ENCODE data around the gene MAGEA4. TPM values are rescaled to one million over a fixed set of nuclear protein-coding genes. Genes with fewer than 3 reads are reported as not detected.
"Not testable (repeated sequence)": the region's sequence is repeated elsewhere in the genome, so short reads cannot be mapped to it uniquely, and the experiment has no call there.

Gene MAGEA4, protein sequence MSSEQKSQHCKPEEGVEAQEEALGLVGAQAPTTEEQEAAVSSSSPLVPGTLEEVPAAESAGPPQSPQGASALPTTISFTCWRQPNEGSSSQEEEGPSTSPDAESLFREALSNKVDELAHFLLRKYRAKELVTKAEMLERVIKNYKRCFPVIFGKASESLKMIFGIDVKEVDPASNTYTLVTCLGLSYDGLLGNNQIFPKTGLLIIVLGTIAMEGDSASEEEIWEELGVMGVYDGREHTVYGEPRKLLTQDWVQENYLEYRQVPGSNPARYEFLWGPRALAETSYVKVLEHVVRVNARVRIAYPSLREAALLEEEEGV
- total RNA-seq (2014; rRNA removed; shearing (Covaris generic)) = not detected in 2 replicates

DNA sequence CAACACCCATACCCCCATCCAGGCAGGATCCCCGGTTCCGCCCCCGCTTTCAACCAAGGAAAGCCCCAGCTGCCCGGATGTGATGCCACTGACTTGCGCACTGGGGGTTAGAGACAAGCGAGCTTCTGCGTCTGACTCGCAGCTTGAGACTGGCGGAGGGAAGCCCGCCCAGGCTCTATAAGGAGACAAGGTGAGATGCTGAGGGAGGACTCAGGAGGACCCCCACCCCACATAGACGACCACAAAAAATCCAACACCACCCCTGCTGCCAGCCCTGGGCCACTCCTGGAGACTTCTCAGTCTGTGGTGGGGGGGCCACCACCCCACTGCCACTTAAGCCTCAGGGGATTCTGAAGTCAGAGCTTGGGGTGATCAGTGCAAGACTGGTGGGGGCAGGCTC, at the start of gene MAGEA4:
MAGEA4 (plus strand) TSS at position 110 of the 400 bp plus-strand sequence. CDS start 10,776 bp downstream, outside the sequence.
- no peak for DNase-seq (ENCODE audit: low spot score)

- DNase-seq (ENCODE audit: low spot score) = no peak
Observed at GRCh38 chrX:151870602-151871001, 42.1 kb upstream of the MAGEA4 start.

DNA sequence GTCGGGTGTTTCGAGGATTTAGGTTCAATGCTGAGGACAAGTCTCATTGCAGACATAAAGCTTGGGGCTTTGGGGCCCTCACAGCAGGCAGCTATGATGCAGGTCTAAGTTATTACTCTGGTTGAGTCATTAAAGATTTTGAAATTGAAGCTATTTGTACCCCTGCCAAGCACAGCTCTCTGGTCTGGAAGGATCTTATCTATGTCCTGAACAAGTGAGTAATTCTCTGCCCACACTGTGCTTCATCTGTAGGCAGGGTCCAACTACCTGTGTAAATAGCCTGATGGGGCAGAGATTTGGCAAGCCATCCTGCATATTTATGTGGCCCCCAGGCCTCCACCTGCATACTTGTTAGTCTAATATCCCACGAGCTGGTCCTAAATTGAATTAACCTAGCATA, 41.4 kb upstream of the MAGEA4 start:
- no peak for DNase-seq (ENCODE audit: low spot score)

- DNase-seq (ENCODE audit: low spot score) = no peak
Observed at GRCh38 chrX:151873096-151873495, 39.6 kb upstream of the MAGEA4 start.

- DNase-seq (ENCODE audit: low spot score) = no peak
Observed at GRCh38 chrX:151875270-151876026, 37.2 kb upstream of the MAGEA4 start.

DNA sequence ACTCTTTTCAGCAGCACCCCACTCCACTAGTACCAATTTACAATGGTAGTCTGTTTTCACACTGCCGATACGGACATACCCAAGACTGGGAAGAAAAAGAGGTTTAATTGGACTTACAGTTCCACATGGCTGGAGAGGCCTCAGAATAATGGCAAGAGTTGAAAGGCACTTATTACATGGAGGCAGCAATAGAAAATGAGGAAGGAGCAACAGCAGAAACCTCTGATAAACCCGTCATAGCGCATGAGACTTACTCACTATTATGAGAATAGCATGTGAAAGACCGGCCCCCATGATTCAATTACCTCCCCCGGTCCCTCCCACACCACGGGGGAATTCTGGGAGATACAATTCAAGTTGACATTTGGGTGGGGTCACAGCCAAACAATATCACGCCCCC, 34.1 kb upstream of the MAGEA4 start:
- DNase-seq (ENCODE audit: low spot score) = no peak

DNA sequence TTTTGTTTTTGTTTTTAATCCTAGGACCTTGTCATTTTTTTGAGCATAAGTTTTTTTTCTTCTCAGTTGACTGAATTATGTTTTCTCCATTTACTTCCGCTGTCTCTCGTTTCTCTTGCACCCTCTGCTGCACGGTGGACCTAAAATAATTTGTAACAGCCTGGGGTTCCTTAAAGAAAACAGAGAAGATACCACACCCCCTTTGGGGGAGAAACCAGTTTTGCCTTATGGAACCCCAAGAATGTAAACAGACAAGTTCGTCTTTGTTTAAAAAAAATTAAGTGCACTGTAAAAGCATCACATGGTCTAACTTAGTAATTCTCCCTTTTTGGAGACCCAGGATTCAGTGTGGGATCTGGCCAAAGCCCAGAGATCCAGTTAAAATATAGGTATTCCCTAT, 32.8 kb upstream of the MAGEA4 start:
- no peak for DNase-seq (ENCODE audit: low spot score)

GRCh38 chrX:151880895-151881294, 31.8 kb upstream of the MAGEA4 start:
- no peak for DNase-seq (ENCODE audit: low spot score)

DNA sequence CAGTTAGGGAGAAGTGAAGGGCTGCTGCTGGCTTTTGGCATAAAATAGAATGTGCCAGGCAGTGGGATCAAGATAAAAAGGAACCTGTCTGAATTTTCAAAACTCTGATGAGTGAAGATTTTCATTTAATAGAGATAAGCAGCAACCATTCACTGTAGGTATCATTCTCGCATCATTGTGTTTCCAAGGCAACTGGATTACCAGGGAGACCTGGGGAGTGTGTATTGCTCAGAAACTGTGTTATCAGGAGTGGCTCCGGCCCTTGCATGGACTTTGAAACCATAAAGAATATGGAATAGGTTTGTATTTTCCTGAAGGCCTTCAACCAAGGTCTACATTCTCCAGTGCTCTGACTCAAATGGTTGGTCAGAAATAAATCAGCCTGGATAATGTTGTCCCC, 23.3 kb upstream of the MAGEA4 start:
- peak; percentile 12 for DNase-seq (ENCODE audit: low spot score)

DNA sequence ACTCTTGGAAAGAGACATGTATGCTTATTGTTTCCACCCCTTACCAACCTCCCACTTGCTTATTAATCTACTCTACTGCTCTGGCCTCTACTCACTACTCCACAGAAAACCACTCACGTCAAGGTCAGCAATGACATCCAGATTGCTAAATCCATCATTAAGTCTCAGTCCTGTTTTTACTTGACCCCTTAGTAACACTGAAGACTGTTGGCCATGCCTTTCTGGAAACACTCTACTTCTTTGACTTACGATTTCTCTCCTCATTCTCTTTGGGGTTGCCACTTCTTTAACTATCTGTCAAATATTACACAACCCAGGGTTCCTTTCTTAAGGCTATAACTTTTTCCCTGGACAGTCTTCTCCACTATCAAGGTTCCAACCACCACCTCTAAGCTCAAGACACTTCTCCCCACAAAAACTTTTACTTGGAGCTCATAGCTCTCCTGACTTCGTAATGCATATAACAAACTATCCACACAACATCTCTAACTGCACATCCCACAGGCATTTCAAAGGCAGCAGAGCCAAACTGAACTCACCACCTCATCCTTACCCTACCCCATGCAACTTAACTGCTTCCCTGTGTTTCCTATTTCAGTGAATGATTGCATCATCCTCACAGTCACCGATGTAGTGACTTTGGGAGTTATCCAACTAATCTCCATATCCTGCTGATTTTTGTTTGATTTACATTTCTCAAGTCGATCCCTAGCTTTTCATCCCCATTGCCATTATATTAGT, 15.8 kb upstream of the MAGEA4 start:
- DNase-seq (ENCODE audit: low spot score) = no peak

DNA sequence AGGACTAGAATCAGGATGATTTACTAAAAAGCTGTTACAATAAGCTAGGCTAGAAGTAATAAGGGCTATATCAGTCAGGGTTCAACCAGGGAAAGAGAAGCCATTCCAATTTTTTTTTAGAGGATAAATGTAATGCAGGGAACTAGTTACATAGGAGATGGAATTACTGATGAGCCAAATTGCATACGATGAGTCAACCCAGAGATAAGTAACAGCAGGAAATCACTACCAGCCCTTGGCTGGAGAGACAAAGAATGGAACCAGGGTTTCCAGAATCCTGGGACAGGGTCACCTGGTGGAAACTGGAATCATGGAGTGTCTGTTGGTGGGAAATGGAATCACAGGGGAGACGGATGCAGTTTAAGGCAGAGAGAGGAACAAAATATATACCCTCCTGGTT, 13.1 kb upstream of the MAGEA4 start:
- no peak for DNase-seq (ENCODE audit: low spot score)

DNA sequence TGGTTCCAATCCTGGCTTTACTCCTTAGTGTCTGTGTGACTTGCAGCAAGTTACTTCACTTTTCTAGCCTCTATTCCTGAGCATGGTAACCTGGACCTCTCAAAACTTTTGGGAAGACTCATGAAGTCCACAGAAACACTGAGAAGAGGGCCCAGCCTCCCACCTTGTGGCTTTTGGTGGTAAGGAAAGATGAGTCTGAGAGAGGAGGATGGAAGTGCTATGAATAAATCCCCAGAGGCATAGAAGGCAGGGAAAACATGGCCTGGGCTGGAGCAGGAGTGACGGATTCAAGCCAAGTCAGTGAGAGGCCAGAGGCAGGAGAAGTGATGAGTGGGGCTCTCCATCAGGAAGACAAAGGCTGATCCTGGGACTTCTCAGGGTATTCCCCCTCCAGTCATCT, 10.9 kb upstream of the MAGEA4 start:
- no peak for DNase-seq (ENCODE audit: low spot score)

GRCh38 chrX:151902813-151903591, 9.7 kb upstream of the MAGEA4 start:
- DNase-seq (ENCODE audit: low spot score) = peak; percentile 94

DNA sequence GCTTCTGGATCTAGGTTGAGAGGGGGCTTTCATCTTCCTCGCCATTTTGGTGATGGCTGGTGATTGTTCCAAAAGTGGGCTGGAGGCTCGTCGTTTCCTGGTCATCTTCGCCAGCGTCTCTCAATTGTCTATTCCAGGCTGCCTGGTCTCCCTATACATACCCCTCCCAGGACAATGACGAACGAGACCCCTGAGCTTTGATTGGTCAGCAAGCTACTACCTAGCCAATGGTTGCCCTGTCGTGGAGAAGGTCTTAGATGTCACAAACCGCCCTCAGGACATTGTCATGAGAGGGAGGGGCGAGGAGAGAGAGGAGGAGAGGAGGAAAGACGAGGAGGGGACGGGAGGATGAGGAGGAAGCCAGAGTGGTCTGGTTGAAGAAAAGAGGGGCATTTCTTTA, 7.7 kb upstream of the MAGEA4 start:
- DNase-seq (ENCODE audit: low spot score) = no peak

- no peak for DNase-seq (ENCODE audit: low spot score)
Observed at GRCh38 chrX:151912221-151912620, 468 bp upstream of the MAGEA4 start.

DNA sequence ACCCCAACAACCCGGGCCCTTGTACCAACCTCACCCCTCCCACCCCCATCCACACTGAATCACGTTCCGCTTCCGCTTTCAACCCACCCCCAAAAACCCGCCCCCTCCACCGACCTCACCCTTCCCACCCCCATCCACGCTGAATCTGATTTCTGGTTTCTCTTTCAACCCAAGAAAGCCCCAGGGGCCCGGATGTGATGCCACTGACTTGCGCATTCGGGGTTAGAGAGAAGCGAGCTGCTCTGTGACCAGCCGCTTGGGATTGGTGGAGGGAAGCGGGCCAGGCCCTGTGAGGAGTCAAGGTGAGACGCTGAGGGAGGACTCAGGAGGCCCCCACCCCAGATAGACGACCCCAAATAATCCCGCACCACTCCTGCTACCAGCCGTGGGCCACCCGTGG, 6.0 kb downstream of the MAGEA4 start:
- DNase-seq (ENCODE audit: low spot score) = not testable (repeated sequence)

- DNase-seq (ENCODE audit: low spot score) = no peak
Observed at GRCh38 chrX:151919610-151920009, 6.9 kb downstream of the MAGEA4 start.

- DNase-seq (ENCODE audit: low spot score) = no peak
Observed at GRCh38 chrX:151920101-151920500, 7.4 kb downstream of the MAGEA4 start.

GRCh38 chrX:151920530-151920929, 7.8 kb downstream of the MAGEA4 start:
- no peak for DNase-seq (ENCODE audit: low spot score)

GRCh38 chrX:151921292-151921691, 8.6 kb downstream of the MAGEA4 start:
- DNase-seq (ENCODE audit: low spot score) = no peak

GRCh38 chrX:151921866-151922265, 9.2 kb downstream of the MAGEA4 start:
- no peak for DNase-seq (ENCODE audit: low spot score)

- no peak for DNase-seq (ENCODE audit: low spot score)
Observed at GRCh38 chrX:151922692-151923091, 10.0 kb downstream of the MAGEA4 start.

Data from HT-29 (cell line).